ENCODE results near the gene ZNF879. TPM values are rescaled to one million over a fixed set of nuclear protein-coding genes. Genes with fewer than 3 reads are reported as not detected.

Gene ZNF879
- total RNA-seq (10 to 100 TPM in 2 of 5 experiments, 1 to 10 TPM in 3; 4.2 to 20.0 (median 7.9) TPM), polyA plus RNA-seq (1 to 10 TPM; 6.1 to 6.3 TPM), total RNA-seq (8.1 reads per million, percentile 32 among the genes with 10 or more reads in this experiment)

- Mint-ChIP-seq H3K36me3 (peaks cover 18 to 39% (median 35%) of the 10 kb centered on the region in 5 donors), H3K9me3 (peaks cover 5 to 59% (median 30%) of the 10 kb centered on the region in 11 donors), H3K4me1 (peaks cover 5 to 18% (median 12%) of the 10 kb centered on the region in 7 donors), H3K27ac (peak within 1 kb of the TSS; percentile 77 to 94 (median 90)), H3K27me3 (peaks cover 0 to 6% (median 5%) of the 10 kb centered on the region in 5 donors), H3K4me3 (peak within 1 kb of the TSS; percentile 87 to 99 (median 95))
- peak within 1 kb of the TSS; percentile 75 for H3K27ac ChIP-seq (ENCODE audit: low read depth, low read length)
- ChIA-PET CTCF (interaction anchor here (0.7 to 1.2 kb wide), 2 partner anchors 37 to 534 kb away, joined by 3 to 4 read pairs; partner anchors contain the start of gene ZNF354C), POLR2A (interaction anchor here (0.5 to 2.7 kb wide), 4 partner anchors 10 to 400 kb away, joined by 3 to 22 read pairs (median 5); partner anchors contain the start of genes ZNF354B and ZNF354C)
- DNase-seq, result peak; percentile 88 to 96 (median 94)
- H3K36me3 ChIP-seq (ENCODE audit: control insufficient read depth in 2 of 3, insufficient read depth in 3 of 3, low read length in 3 of 3), result peaks cover 15 to 27% (median 16%) of the 10 kb centered on the region in 3 experiments
- peak within 1 kb of the TSS; percentile 63 for H3K4me3 ChIP-seq (ENCODE audit: low read length)
- intact Hi-C loops (cut with micrococcal nuclease), result loop anchor here (1.0 to 10.0 kb wide), 10 partner anchors 37 to 789 kb away; partner anchors contain the start of genes CLK4 (in 2 of the 2), ZNF354B (in 2 of the 2), ZNF354C (in 2 of the 2) and HNRNPH1 (in 1 of the 2)
- no peaks in the 10 kb centered on the region for H3K27me3 ChIP-seq (ENCODE audit: control insufficient read depth in 2 of 2, insufficient read depth in 2 of 2, low read length in 2 of 2)
- peaks cover 8% of the 10 kb centered on the region in 2 donors for H3K4me1 ChIP-seq (ENCODE audit: control insufficient read depth in 2 of 2, insufficient read depth in 2 of 2, low read length in 2 of 2)
- peak; percentile 97 for ATAC-seq
- H3K9me3 ChIP-seq (ENCODE audit: control insufficient read depth in 2 of 3, low read length in 3 of 3), result peaks cover 0 to 33% (median 4%) of the 10 kb centered on the region in 3 experiments
Measured at GRCh38 chr5:179023528-179024189, at the start of gene ZNF879. Gene ZNF879 (plus strand): TSS chr5:179023804. CDS start chr5:179025005, 1,201 bp downstream.

- ChIA-PET CTCF (no interaction called here), POLR2A (no interaction called here)
- no peak for ATAC-seq
- H3K4me3 ChIP-seq (ENCODE audit: low read length), result no peak overlapping the region
- Mint-ChIP-seq H3K36me3 (peaks cover 0 to 22% (median 4%) of the 10 kb centered on the region in 5 donors), H3K4me3 (no peak overlapping the region), H3K27ac (no peak overlapping the region), H3K9me3 (peaks cover 18 to 84% (median 36%) of the 10 kb centered on the region in 11 donors), H3K4me1 (no peaks in the 10 kb centered on the region), H3K27me3 (peaks cover 0 to 20% (median 0%) of the 10 kb centered on the region in 5 donors)
- intact Hi-C loops (cut with micrococcal nuclease), result no loop called here
- no peak for DNase-seq
- peaks cover 0 to 4% of the 10 kb centered on the region in 2 donors for H3K27me3 ChIP-seq (ENCODE audit: control insufficient read depth in 2 of 2, insufficient read depth in 2 of 2, low read length in 2 of 2)
- H3K27ac ChIP-seq (ENCODE audit: low read depth, low read length), result no peak overlapping the region
- no peaks in the 10 kb centered on the region for H3K4me1 ChIP-seq (ENCODE audit: control insufficient read depth in 2 of 2, insufficient read depth in 2 of 2, low read length in 2 of 2)
- H3K36me3 ChIP-seq (ENCODE audit: control insufficient read depth in 2 of 3, insufficient read depth in 3 of 3, low read length in 3 of 3), result no peaks in the 10 kb centered on the region
- H3K9me3 ChIP-seq (ENCODE audit: control insufficient read depth in 2 of 3, low read length in 3 of 3), result peaks cover 0 to 39% (median 0%) of the 10 kb centered on the region in 3 experiments
Measured at GRCh38 chr5:178981381-178981780, 42.2 kb upstream of the ZNF879 start.

- H3K4me1 Mint-ChIP-seq, result no peaks in the 10 kb centered on the region
- peaks cover 0 to 44% (median 0%) of the 10 kb centered on the region in 3 experiments for H3K9me3 ChIP-seq (ENCODE audit: control insufficient read depth in 2 of 3, low read length in 3 of 3)
- no peak overlapping the region for H3K27ac ChIP-seq (ENCODE audit: low read depth, low read length)
- no peaks in the 10 kb centered on the region for H3K36me3 ChIP-seq (ENCODE audit: control insufficient read depth in 2 of 3, insufficient read depth in 3 of 3, low read length in 3 of 3)
- no peak overlapping the region for H3K27ac Mint-ChIP-seq
- H3K4me1 ChIP-seq (ENCODE audit: control insufficient read depth in 2 of 2, insufficient read depth in 2 of 2, low read length in 2 of 2), result no peaks in the 10 kb centered on the region
- ChIA-PET CTCF (no interaction called here), POLR2A (no interaction called here)
- ATAC-seq (no peak), DNase-seq (no peak)
- H3K4me3 Mint-ChIP-seq, result no peak overlapping the region
- H3K36me3 Mint-ChIP-seq, result peaks cover 0 to 18% (median 4%) of the 10 kb centered on the region in 5 donors
- peaks cover 16 to 81% (median 32%) of the 10 kb centered on the region in 11 donors for H3K9me3 Mint-ChIP-seq
- H3K27me3 Mint-ChIP-seq, result peaks cover 0 to 20% (median 0%) of the 10 kb centered on the region in 5 donors
- intact Hi-C loops (cut with micrococcal nuclease), result no loop called here
- peaks cover 0 to 4% of the 10 kb centered on the region in 2 donors for H3K27me3 ChIP-seq (ENCODE audit: control insufficient read depth in 2 of 2, insufficient read depth in 2 of 2, low read length in 2 of 2)
- H3K4me3 ChIP-seq (ENCODE audit: low read length), result no peak overlapping the region
Measured at GRCh38 chr5:178982941-178983340, 40.7 kb upstream of the ZNF879 start.

GRCh38 chr5:178983728-178984127 is 39.9 kb upstream of the ZNF879 start:
- Histone ChIP-seq H3K9me3 (ENCODE audit: control insufficient read depth in 2 of 3, low read length in 3 of 3) (peaks cover 0 to 46% (median 0%) of the 10 kb centered on the region in 3 experiments), H3K4me1 (ENCODE audit: control insufficient read depth in 2 of 2, insufficient read depth in 2 of 2, low read length in 2 of 2) (no peaks in the 10 kb centered on the region), H3K36me3 (ENCODE audit: control insufficient read depth in 2 of 3, insufficient read depth in 3 of 3, low read length in 3 of 3) (no peaks in the 10 kb centered on the region), H3K27me3 (ENCODE audit: control insufficient read depth in 2 of 2, insufficient read depth in 2 of 2, low read length in 2 of 2) (peaks cover 0 to 4% of the 10 kb centered on the region in 2 donors), H3K27ac (ENCODE audit: low read depth, low read length) (no peak overlapping the region), H3K4me3 (ENCODE audit: low read length) (no peak overlapping the region)
- POLR2A ChIA-PET, result no interaction called here
- intact Hi-C loops (cut with micrococcal nuclease), result no loop called here
- Mint-ChIP-seq H3K27me3 (peaks cover 0 to 16% (median 0%) of the 10 kb centered on the region in 5 donors), H3K9me3 (peaks cover 11 to 77% (median 32%) of the 10 kb centered on the region in 11 donors), H3K4me1 (no peaks in the 10 kb centered on the region), H3K36me3 (peaks cover 0 to 14% (median 4%) of the 10 kb centered on the region in 5 donors), H3K4me3 (no peak overlapping the region), H3K27ac (no peak overlapping the region)
- ATAC-seq (no peak), DNase-seq (no peak)
- CTCF ChIA-PET, result no interaction called here

- Mint-ChIP-seq H3K4me3 (no peak overlapping the region), H3K27me3 (peaks cover 0 to 12% (median 0%) of the 10 kb centered on the region in 5 donors), H3K27ac (no peak overlapping the region), H3K9me3 (peaks cover 7 to 70% (median 29%) of the 10 kb centered on the region in 11 donors), H3K4me1 (no peaks in the 10 kb centered on the region), H3K36me3 (peaks cover 0 to 12% (median 4%) of the 10 kb centered on the region in 5 donors)
- Histone ChIP-seq H3K27ac (ENCODE audit: low read depth, low read length) (no peak overlapping the region), H3K9me3 (ENCODE audit: control insufficient read depth in 2 of 3, low read length in 3 of 3) (peaks cover 0 to 49% (median 0%) of the 10 kb centered on the region in 3 experiments), H3K4me3 (ENCODE audit: low read length) (no peak overlapping the region), H3K36me3 (ENCODE audit: control insufficient read depth in 2 of 3, insufficient read depth in 3 of 3, low read length in 3 of 3) (no peaks in the 10 kb centered on the region), H3K4me1 (ENCODE audit: control insufficient read depth in 2 of 2, insufficient read depth in 2 of 2, low read length in 2 of 2) (no peaks in the 10 kb centered on the region), H3K27me3 (ENCODE audit: control insufficient read depth in 2 of 2, insufficient read depth in 2 of 2, low read length in 2 of 2) (peaks cover 0 to 4% of the 10 kb centered on the region in 2 donors)
- intact Hi-C loops (cut with micrococcal nuclease), result no loop called here
- DNase-seq (no peak), ATAC-seq (no peak)
- ChIA-PET CTCF (no interaction called here), POLR2A (no interaction called here)
Measured at GRCh38 chr5:178984145-178985072, 39.2 kb upstream of the ZNF879 start.

GRCh38 chr5:178986326-178986960 is 37.2 kb upstream of the ZNF879 start:
- Histone ChIP-seq H3K36me3 (ENCODE audit: control insufficient read depth in 2 of 3, insufficient read depth in 3 of 3, low read length in 3 of 3) (no peaks in the 10 kb centered on the region), H3K4me1 (ENCODE audit: control insufficient read depth in 2 of 2, insufficient read depth in 2 of 2, low read length in 2 of 2) (no peaks in the 10 kb centered on the region), H3K4me3 (ENCODE audit: low read length) (no peak overlapping the region), H3K27ac (ENCODE audit: low read depth, low read length) (no peak overlapping the region), H3K27me3 (ENCODE audit: control insufficient read depth in 2 of 2, insufficient read depth in 2 of 2, low read length in 2 of 2) (no peaks in the 10 kb centered on the region), H3K9me3 (ENCODE audit: control insufficient read depth in 2 of 3, low read length in 3 of 3) (peaks cover 0 to 51% (median 0%) of the 10 kb centered on the region in 3 experiments)
- Mint-ChIP-seq H3K27ac (no peak overlapping the region), H3K9me3 (peaks cover 2 to 61% (median 25%) of the 10 kb centered on the region in 11 donors), H3K4me3 (no peak overlapping the region), H3K4me1 (no peaks in the 10 kb centered on the region), H3K36me3 (peaks cover 0 to 3% (median 0%) of the 10 kb centered on the region in 5 donors), H3K27me3 (peaks cover 0 to 3% (median 0%) of the 10 kb centered on the region in 5 donors)
- no peak for DNase-seq
- ChIA-PET POLR2A (no interaction called here), CTCF (no interaction called here)
- intact Hi-C loops (cut with micrococcal nuclease), result no loop called here
- no peak for ATAC-seq

Measured in naive thymus-derived CD4-positive, alpha-beta T cell (primary cell).